Peyer's patch (tissue), 4 donors: ENCODE results near the gene NPTXR. TPM values are rescaled to one million over a fixed set of nuclear protein-coding genes. Genes with fewer than 3 reads are reported as not detected.

Experiments used
- DNase-seq, 3 donors: peaks; one replicate each; pipeline ENCODE4 v3.0.0-alpha.2; 2017 to 2019
- H3K27ac ChIP-seq, 4 donors: fragments of 200-600 bp; sonication (generic); one replicate each; pipeline ENCODE4 v1.5.1; 2016 to 2019
- H3K27me3 ChIP-seq, 2 donors: fragments of 200-600 bp; sonication (generic); one replicate each; pipeline ENCODE4 v1.5.1; 2019
- H3K36me3 ChIP-seq, 3 donors: fragments of 200-600 bp; sonication (generic); one replicate each; pipeline ENCODE4 v1.5.1; 2016 to 2019
- H3K4me1 ChIP-seq, 4 donors: fragments of 200-600 bp; sonication (generic); one replicate each; pipeline ENCODE4 v1.5.1; 2016 to 2019
- H3K4me3 ChIP-seq, 4 donors: fragments of 200-600 bp; sonication (generic); 1 replicate in 3 of 4; 2 replicates in 1 of 4; pipeline ENCODE4 v1.5.1; 2016 to 2019; ENCODE audit warnings: mild to moderate bottlenecking in 1 of 4
- H3K9me3 ChIP-seq, 4 donors: fragments of 200-600 bp; sonication (generic); one replicate each; pipeline ENCODE4 v1.5.1; 2016 to 2019; ENCODE audit warnings: mild to moderate bottlenecking in 1 of 4
- POLR2A ChIP-seq, 2 donors: fragments of 450-650 bp; IDR thresholded peaks; one replicate each; pipeline ENCODE4 v1.5.1; 2017; ENCODE audit warnings: antibody characterized with exemption in 2 of 2, mild to moderate bottlenecking in 2 of 2, moderate library complexity in 2 of 2
- total RNA-seq, 4 donors: library from RNA; depleted of rRNA; stranded (reverse); fragments of >200 nt; gene quantifications; one replicate each; pipeline ENCODE4 v1.1.0, GENCODE V29; 2016
- TF ChIP-seq, protein P1 (sequence below), 6 experiments: fragments of 450-650 bp in 4 of 6; fragments of 200-600 bp in 2 of 6; sonication (generic) in 1 of 6; IDR thresholded peaks; one replicate each; pipeline ENCODE4 v1.5.1; 2017 to 2019; ENCODE audit warnings: antibody characterized with exemption in 6 of 6, mild to moderate bottlenecking in 3 of 6, moderate library complexity in 1 of 6

The NPTXR gene
- total RNA-seq, 4 donors from 2014 or later = 0.53 to 2.8 (median 1.1) TPM

DNA sequence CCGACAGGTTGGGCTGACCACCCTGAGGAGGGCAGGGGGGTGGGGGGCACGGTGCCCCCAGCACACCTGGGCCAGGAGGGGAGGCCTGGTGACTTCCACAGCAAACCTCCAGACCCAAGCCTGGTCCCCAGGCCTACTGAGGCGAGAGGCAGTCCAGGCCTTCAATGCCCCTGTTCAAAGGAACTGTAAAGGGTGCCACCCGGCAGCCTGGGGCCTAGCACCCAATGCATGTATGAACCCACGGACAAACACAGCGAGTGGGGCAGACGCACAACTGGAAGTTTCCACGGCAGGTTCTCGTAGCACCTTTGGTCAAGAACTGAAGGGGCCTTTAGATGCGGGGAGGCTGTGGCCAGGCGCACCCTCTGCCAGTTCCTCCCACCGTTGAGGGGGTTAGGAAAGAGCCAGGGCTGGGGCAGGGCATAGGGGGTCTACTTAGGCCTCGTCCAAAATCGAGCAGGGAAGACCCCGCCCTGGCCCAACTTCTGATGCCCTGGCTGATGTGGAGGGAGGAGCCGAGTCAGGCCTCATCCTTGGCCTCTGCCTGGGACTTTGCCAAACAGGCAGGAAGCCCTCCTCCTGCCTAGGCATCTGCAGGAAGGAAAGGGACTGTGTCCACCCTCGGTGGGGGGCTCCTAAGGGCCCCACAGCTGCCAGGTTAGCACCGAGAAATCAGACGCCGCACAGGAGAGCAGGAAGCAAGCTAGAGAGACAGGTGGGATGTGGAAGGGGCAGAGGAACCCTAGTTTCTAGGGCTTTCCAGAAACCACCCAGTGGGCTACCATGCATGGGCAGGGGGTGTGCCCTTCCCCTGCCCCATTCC lies 21.6 kb upstream of the NPTXR start:
- Histone ChIP-seq H3K27me3 (no peaks in the 10 kb centered on the region), H3K4me3 (no peak overlapping the region), H3K36me3 (peaks cover 0 to 17% (median 0%) of the 10 kb centered on the region in 3 donors), H3K4me1 (peaks cover 0 to 45% (median 8%) of the 10 kb centered on the region in 4 donors), H3K9me3 (no peaks in the 10 kb centered on the region), H3K27ac (peak overlapping the region in 2 of 4 donors; percentile 5 to 37)
- no peak for DNase-seq
- no peak for TF ChIP-seq POLR2A (IDR thresholded peaks at IDR 0.05)
- TF ChIP-seq, protein P1, sequence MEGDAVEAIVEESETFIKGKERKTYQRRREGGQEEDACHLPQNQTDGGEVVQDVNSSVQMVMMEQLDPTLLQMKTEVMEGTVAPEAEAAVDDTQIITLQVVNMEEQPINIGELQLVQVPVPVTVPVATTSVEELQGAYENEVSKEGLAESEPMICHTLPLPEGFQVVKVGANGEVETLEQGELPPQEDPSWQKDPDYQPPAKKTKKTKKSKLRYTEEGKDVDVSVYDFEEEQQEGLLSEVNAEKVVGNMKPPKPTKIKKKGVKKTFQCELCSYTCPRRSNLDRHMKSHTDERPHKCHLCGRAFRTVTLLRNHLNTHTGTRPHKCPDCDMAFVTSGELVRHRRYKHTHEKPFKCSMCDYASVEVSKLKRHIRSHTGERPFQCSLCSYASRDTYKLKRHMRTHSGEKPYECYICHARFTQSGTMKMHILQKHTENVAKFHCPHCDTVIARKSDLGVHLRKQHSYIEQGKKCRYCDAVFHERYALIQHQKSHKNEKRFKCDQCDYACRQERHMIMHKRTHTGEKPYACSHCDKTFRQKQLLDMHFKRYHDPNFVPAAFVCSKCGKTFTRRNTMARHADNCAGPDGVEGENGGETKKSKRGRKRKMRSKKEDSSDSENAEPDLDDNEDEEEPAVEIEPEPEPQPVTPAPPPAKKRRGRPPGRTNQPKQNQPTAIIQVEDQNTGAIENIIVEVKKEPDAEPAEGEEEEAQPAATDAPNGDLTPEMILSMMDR (IDR thresholded peaks at IDR 0.05) = no peak

DNA sequence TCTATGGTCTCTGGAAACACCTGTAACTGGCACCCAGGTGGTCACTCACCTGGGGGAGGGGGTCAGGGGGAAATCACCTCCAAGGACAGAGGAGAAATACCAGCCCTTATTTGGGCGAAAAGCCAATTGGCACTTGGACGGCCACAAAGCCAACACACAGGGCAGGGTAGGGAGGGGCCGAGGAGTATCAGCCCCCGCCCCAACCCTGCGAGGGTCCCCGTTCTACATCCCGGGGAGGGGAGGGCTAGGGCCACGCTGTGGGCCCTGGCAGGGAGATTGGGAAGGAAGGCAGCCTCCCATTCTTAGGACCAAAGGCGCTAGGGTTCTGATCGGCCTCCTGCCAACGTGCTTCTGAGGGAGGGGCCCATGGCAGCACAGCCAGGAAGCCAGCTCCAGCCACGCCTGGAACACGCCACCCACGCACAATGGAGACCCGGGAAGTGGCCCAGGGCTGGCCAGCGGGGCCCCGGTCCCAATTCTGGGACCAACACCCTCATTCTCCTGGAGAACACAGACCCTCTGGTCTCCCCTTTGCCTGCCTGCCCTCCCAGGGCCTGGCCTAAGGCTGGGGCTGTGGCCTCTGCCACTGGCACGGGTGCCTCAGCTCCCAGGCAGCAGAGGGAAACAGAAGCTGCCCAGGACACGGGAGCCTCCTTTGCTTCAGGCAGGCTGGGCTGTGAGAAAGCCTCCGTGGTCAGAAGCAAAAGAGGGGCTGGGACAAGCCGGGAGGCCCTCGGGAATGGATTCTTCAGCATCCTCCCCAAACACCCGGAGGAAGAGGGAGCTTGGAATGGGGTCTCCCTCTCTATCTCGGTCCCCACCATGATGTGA lies 20.7 kb upstream of the NPTXR start:
- Histone ChIP-seq H3K4me1 (peaks cover 0 to 37% (median 5%) of the 10 kb centered on the region in 4 donors), H3K27ac (peak overlapping the region in 2 of 4 donors; percentile 9 to 37), H3K4me3 (no peak overlapping the region)

DNA sequence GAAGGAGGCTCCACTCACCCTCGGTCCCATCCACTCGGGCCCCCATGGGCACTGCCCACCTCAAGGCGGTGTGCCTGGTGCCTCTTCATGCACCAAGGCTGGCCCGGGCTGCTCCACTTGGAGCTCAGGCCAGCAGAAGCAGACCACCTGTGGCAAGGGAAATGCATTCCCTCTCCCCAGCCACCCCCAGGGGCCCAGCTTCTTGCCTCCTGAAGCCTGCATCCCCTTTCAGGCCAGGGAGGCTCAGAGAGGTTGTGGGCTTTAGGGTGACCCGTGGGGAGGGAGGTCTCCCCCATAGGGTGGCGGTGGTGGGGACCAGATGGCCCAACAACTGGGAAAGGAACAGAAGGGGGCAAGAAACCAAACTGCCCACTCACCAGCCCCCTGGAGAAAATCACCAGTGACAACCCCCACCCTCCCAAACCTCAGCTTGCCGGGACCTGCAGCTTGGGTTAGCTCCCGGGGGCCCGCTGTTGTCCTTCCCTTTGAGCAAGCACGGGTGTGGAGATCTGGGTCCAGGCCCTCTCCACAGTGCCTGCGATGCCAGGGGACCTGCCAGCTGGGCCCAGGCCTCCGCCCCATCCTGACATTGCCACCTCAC lies 19.8 kb upstream of the NPTXR start:
- Histone ChIP-seq H3K4me3 (no peak overlapping the region), H3K4me1 (peaks cover 0 to 30% (median 3%) of the 10 kb centered on the region in 4 donors), H3K27ac (no peak overlapping the region), H3K9me3 (no peaks in the 10 kb centered on the region), H3K27me3 (no peaks in the 10 kb centered on the region), H3K36me3 (peaks cover 0 to 17% (median 0%) of the 10 kb centered on the region in 3 donors)
- TF ChIP-seq, protein P1 (IDR thresholded peaks at IDR 0.05) = no peak
- no peak for TF ChIP-seq POLR2A (IDR thresholded peaks at IDR 0.05)
- peak in 1 of 3 donors; percentile 28 for DNase-seq

More for the DNA sequence above, 20.7 kb upstream of the NPTXR start:
- H3K36me3 ChIP-seq = peaks cover 0 to 17% (median 0%) of the 10 kb centered on the region in 3 donors
- H3K27me3 ChIP-seq = no peaks in the 10 kb centered on the region
- TF ChIP-seq, protein P1 (IDR thresholded peaks at IDR 0.05) = no peak
- no peak for TF ChIP-seq POLR2A (IDR thresholded peaks at IDR 0.05)
- H3K9me3 ChIP-seq = no peaks in the 10 kb centered on the region
- DNase-seq = peak in 1 of 3 donors; percentile 49

DNA sequence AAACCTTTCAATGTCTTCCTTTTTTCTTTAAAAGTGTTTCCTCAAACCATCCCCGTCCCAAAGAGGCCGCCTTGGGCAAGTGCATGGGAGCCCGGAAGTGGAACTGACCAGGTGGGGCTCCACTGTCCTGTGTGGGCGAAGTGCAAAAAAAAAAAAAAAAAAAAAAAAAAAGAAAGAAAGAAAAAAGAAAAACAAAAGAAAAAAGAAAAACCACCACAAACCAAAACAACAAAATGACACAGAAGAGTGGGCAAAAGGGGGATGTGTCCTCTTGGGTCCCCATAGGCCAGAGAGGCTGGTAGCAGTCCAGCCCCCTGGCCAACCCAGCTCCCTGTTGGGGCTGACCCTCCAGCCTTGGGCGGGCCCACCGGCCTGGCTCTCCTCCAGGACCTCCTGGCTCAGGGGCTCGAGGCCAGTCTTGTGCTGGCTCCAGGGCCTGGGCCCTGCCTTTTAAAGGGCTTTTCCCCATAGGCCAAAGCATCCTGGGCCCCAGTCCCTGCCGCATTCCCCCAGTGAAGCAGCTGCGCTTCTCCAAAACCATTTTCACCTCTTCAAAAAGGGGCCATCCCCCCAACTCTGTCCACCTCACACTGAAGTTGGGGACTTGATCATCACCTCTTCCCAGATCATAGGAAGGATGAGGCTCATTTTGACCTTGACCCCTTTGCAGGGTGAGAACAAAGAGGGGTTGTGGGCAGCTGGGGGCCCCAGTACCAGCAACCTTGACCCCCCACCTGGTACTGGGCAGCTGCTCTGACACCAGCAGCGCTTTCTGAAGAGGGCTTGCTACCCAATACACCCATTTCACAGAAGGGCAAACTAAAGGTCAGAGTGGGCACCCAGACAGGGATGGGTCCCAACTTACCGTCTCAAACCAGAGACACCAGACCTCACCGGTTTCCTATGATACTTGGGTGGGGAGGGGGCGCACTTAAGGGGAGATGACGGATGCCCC lies 18.8 kb upstream of the NPTXR start:
- no peak overlapping the region for H3K27ac ChIP-seq
- DNase-seq = peak in 1 of 3 donors; percentile 49
- no peaks in the 10 kb centered on the region for H3K27me3 ChIP-seq
- no peak overlapping the region for H3K4me3 ChIP-seq
- H3K36me3 ChIP-seq = peaks cover 0 to 17% (median 0%) of the 10 kb centered on the region in 3 donors
- TF ChIP-seq, protein P1 (IDR thresholded peaks at IDR 0.05) = no peak
- no peak for TF ChIP-seq POLR2A (IDR thresholded peaks at IDR 0.05)
- no peaks in the 10 kb centered on the region for H3K9me3 ChIP-seq
- peaks cover 0 to 28% (median 3%) of the 10 kb centered on the region in 4 donors for H3K4me1 ChIP-seq
